Neural cell (in vitro differentiated cells): ENCODE measurements around the gene SLC9A2.

Experiments
- EP300 ChIP-seq: fragments of 450-650 bp; conservative IDR thresholded peaks from 2 replicates; pipeline ENCODE4 v1.6.1; 2014; ENCODE audit warnings: antibody characterized with exemption, mild to moderate bottlenecking, moderate library complexity; ENCODE audit not compliant: poor library complexity, severe bottlenecking
- EZH2 ChIP-seq: fragments of 200-600, 300-800 bp; shearing (Covaris generic), sonication (generic); IDR thresholded peaks from 2 replicates; pipeline ENCODE4 v1.6.1; 2014; ENCODE audit warnings: antibody characterized with exemption, low read length, borderline replicate concordance, mild to moderate bottlenecking; ENCODE audit not compliant: insufficient read depth, poor library complexity, severe bottlenecking
- POLR2AphosphoS5 ChIP-seq: IDR thresholded peaks from 2 replicates; pipeline ENCODE4 v1.6.1; 2012
- RAD21 ChIP-seq: fragments of 450-650 bp; conservative IDR thresholded peaks from 2 replicates; pipeline ENCODE4 v1.6.1; 2014; ENCODE audit warnings: antibody characterized with exemption, mild to moderate bottlenecking, moderate library complexity
- SMC3 ChIP-seq: fragments of 450-650 bp; conservative IDR thresholded peaks from 2 replicates; pipeline ENCODE4 v1.6.1; 2014; ENCODE audit warnings: antibody characterized with exemption, mild to moderate bottlenecking, moderate library complexity; ENCODE audit not compliant: poor library complexity
- TAF1 ChIP-seq: IDR thresholded peaks from 2 replicates; pipeline ENCODE4 v1.6.1; 2012; ENCODE audit warnings: low read depth
- TF ChIP-seq, protein P1 (sequence below): fragments of 450-650 bp; IDR thresholded peaks from 2 replicates; pipeline ENCODE4 v1.5.1; 2014; ENCODE audit warnings: antibody characterized with exemption, mild to moderate bottlenecking, moderate library complexity; ENCODE audit not compliant: poor library complexity, severe bottlenecking

DNA sequence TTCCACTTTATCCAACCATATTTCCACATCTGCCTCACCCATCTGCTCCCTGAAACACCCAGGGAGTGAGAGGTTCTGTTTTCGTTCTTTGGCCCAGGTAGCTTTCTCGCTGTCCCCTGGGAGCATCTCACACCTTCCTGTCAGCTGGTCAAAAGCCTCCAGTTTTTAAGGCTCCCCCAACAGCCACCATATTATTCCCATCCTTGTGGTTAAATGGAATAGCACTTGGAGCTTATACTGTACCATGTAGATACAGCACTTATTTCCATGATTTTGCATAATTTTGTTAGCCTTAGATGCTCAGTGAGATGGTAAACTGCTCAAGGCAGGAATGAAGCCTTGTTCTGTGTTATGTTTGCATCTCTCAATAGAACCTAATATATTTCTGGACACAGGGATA lies 84.0 kb downstream of the SLC9A2 start:
- TF ChIP-seq POLR2AphosphoS5: no peak
- TF ChIP-seq, protein P1, sequence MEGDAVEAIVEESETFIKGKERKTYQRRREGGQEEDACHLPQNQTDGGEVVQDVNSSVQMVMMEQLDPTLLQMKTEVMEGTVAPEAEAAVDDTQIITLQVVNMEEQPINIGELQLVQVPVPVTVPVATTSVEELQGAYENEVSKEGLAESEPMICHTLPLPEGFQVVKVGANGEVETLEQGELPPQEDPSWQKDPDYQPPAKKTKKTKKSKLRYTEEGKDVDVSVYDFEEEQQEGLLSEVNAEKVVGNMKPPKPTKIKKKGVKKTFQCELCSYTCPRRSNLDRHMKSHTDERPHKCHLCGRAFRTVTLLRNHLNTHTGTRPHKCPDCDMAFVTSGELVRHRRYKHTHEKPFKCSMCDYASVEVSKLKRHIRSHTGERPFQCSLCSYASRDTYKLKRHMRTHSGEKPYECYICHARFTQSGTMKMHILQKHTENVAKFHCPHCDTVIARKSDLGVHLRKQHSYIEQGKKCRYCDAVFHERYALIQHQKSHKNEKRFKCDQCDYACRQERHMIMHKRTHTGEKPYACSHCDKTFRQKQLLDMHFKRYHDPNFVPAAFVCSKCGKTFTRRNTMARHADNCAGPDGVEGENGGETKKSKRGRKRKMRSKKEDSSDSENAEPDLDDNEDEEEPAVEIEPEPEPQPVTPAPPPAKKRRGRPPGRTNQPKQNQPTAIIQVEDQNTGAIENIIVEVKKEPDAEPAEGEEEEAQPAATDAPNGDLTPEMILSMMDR: no peak
- no peak for TF ChIP-seq TAF1
- no peak for TF ChIP-seq EZH2
- TF ChIP-seq EP300: no peak
- no peak for TF ChIP-seq SMC3
- no peak for TF ChIP-seq RAD21
